Hepatocyte (in vitro differentiated cells): Measurements from ENCODE around the gene LAMB4.

ENCODE experiments used
- CTCF ChIP-seq: fragments of 200-600 bp; sonication (generic); IDR thresholded peaks from 2 replicates; pipeline ENCODE4 v1.5.1; 2016; ENCODE audit warnings: antibody characterized with exemption, mild to moderate bottlenecking; ENCODE audit not compliant: poor library complexity
- EZH2 ChIP-seq: fragments of 200-600 bp; sonication (generic); IDR thresholded peaks from 2 replicates; pipeline ENCODE4 v1.6.1; 2016; ENCODE audit warnings: antibody characterized with exemption, mild to moderate bottlenecking, borderline replicate concordance

- no peak for TF ChIP-seq CTCF
- TF ChIP-seq EZH2, result no peak
These were observed 85.0 kb downstream of the LAMB4 start for GRCh38 chr7:108045154-108045553.
